ENCODE measurements around the gene PTGFR. TPM values are rescaled to one million over a fixed set of nuclear protein-coding genes. Genes with fewer than 3 reads are reported as not detected.

The PTGFR gene
- total RNA-seq, 1 donor from 2014 or later = 0.35 TPM

GRCh38 chr1:78587211-78587610 is 96.4 kb downstream of the PTGFR start:
- no peak for DNase-seq (ENCODE audit: extremely low read depth, low read depth, low spot score)

Other genes starting within 250 kb of the PTGFR start
- 2.8 and 41.5 TPM in 2 replicates for gene IFI44L, start 129.5 kb downstream of the PTGFR start, total RNA-seq
- gene IFI44, start 158.9 kb downstream of the PTGFR start, total RNA-seq = 8.2 and 35.1 TPM in 2 replicates